Left ventricle myocardium superior (tissue), 1 donor: ENCODE data around the gene EHBP1. TPM values are rescaled to one million over a fixed set of nuclear protein-coding genes. Genes with fewer than 3 reads are reported as not detected.
"Not testable (repeated sequence)": the region's sequence is repeated elsewhere in the genome, so short reads cannot be mapped to it uniquely, and the experiment has no call there.

Source experiments
- ATAC-seq: fragments of 200-7000 bp; cut with Tn5 transposase; one replicate; pipeline ENCODE4 v1.9.1; 2020; ENCODE audit warnings: mild to moderate bottlenecking, moderate library complexity
- DNase-seq: peaks from one replicate; pipeline ENCODE4 v3.0.0-alpha.2; 2020
- intact Hi-C: fragments of 100-400 bp; cut with micrococcal nuclease; formaldehyde crosslinking; loops from one replicate; pipeline ENCODE4 v1.11.0; 2022
- total RNA-seq: library from RNA; stranded (reverse); fragmentation: NEBNext Ultra II Directional; extraction: Animal tissue kit (Norgen Biotek cat#: 25700); gene quantifications from one replicate; pipeline ENCODE4 v1.2.1, GENCODE V29; 2021
- donor health status: DM: no; HTN: yes; CAD: no; lungs with severe emphysema.

EHBP1 gene
- total RNA-seq, 1 donor from 2014 or later, result 21.8 TPM

DNA sequence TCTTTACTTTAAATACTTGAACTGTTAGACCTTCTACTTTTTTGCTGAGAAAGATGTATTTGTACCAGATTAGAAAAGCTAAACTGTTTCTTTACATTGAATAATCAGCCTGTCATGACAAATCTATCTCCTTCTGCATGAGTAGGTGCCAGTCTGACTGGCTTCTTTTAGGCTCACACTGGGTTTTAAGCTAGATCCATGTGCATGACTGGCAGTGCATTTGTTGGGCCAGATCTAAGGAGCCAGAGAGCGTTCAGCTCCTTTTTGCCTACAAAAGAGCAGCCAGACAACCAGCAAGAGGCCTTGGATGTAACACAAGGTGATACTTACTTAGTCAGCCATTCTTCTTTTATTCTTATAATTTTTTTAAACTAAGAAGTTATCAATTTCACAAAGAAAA, 263.2 kb downstream of the EHBP1 start:
- ATAC-seq (no peak), DNase-seq (no peak)
- intact Hi-C loops, result no loop called here

DNA sequence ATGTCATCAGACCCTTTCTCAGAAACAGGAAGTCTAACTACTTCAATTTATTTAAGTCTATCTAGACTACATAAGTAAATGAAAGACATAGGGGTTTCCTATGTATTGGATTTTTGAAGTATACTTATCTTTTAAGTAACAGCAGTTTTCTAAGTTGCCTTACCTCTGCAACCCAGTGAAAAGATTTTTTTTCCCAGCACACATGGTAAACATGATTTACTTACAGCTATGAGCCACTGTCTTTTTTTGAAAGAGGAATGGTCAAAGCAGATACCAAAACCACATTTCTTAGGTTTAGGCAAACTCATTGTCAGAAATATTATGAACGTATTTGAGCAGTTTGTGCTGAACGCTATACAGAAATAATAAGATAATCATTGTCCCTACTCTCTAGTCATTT, 266.4 kb downstream of the EHBP1 start:
- DNase-seq (no peak), ATAC-seq (no peak)
- intact Hi-C loops, result no loop called here

GRCh38 chr2:62972601-62973000, 267.1 kb downstream of the EHBP1 start:
- no peak for DNase-seq
- no peak for ATAC-seq
- intact Hi-C loops, result no loop called here

GRCh38 chr2:62974999-62975398, 269.5 kb downstream of the EHBP1 start:
- DNase-seq (no peak), ATAC-seq (no peak)
- intact Hi-C loops, result no loop called here

DNA sequence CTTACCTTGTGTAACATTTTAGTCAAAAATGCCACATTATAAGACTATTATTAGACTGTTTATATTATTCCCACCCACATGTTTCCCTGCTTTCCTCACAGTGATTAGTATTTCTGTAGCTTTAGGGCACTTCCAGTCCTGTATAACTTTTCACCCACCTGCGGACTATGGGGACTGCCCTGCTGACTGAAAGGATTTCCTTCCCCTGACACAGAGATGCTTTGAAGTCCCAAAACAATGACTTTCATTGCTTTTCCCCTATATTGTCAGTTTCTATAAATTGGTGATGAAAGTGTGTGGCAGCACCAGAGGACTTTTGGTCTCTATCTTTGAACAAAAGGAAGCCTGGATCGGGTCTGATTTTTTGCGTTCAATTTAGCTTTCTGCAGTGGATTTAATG, 286.1 kb downstream of the EHBP1 start:
- DNase-seq (no peak), ATAC-seq (no peak)
- intact Hi-C loops, result no loop called here

DNA sequence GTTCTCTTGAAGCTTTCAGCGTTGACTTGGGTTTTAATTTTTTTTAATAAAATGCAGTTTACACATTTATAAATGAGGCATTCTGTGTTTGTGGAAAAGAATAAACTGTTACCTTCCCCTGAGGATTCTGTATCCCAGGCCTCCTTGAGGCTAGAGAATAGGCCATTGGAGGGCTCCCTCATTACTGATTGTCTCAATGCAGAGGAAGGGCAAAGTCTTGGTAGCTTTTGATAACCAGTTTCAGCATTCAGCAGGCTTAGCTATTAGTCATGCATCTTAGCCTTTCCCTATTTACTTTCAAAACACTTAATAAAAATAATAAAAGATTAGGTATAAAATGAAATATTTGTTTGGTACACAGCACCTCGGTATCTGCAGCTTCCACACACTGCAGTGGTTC, 287.0 kb downstream of the EHBP1 start:
- no peak for DNase-seq
- no peak for ATAC-seq
- intact Hi-C loops, result no loop called here

DNA sequence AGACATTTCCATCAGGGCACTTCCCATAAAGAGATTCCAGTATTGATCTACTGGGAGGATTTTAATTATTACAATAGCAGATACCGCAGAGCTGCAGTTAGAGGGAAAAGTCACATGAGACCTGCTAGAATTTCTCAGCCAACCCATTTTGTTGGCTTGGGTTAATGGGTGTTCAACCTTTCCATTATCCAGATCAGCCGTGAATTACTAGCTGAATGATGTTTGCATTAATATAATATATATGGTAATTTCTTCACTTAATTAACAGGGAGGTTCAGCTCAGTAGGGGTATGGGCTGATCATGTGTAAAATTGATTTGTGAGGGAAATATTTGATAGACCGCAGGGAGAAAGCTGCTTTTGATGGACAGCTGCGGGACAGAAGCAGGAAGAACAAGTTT, 288.7 kb downstream of the EHBP1 start:
- ATAC-seq (no peak), DNase-seq (no peak)
- intact Hi-C loops, result no loop called here

- no peak for ATAC-seq
- DNase-seq, result no peak
- intact Hi-C loops, result no loop called here
These were observed 291.1 kb downstream of the EHBP1 start for GRCh38 chr2:62996534-62997186.

GRCh38 chr2:62998949-62999348, 293.4 kb downstream of the EHBP1 start:
- ATAC-seq (no peak), DNase-seq (no peak)
- intact Hi-C loops, result no loop called here

- intact Hi-C loops, result no loop called here
- DNase-seq (peak; percentile 63), ATAC-seq (peak; percentile 89)
These were observed 294.4 kb downstream of the EHBP1 start for GRCh38 chr2:62999905-63000304.

DNA sequence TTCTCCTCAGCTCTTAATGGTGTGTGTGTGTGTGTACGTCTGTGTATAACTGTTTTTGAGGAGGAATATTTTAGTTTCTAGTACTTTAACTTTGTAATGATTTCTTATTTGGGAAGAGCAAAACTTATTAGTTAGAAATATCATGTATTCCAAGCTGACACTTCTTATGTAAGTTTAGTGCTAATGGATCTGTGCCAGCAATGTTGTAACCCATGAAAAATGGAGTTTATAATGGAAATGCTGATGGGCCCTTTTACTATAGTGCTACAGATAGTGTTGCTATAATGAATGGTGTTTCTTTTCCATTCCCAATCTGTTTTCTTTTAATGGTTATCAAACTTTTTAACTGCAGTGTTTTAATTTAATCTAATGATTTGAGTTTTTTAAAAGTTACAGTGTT, 295.3 kb downstream of the EHBP1 start:
- intact Hi-C loops, result no loop called here
- DNase-seq, result no peak
- no peak for ATAC-seq

DNA sequence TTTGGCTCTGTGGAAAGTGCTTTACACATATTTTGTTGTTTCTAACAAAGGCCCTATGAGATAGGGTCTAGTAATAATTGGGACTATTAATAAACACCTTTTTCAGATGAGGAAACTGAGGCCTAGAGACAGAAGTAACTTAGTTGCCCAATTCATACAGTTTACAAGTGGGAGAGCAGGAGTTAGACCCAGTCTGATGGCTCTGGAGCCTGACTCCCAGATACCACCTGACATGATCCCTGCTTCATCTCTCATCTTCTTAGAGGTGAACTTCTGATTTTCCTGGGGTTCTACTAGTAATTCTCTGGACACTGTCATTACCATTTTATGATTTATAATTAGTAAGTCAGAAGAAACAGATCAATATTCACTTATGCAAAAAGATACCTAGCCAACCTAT, 296.1 kb downstream of the EHBP1 start:
- ATAC-seq (no peak), DNase-seq (no peak)
- intact Hi-C loops, result no loop called here

DNA sequence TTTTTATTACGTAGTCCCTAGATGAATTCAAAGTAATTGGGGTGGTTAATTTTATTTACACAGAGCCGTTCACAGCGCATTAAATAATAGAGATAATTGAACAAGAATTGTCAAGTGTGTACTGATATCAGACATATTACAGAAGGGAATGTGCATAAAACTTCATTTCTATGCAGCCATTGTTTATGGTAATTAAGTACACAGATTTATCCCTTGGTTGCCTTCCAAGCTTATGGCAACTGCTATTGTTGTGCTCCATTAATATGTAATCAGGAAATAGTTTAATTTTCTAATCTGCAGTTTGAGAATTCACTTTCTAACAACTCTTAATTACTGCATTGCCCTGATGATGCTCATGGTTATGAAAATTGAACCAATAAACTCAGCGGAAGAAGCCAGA, 297.8 kb downstream of the EHBP1 start:
- DNase-seq (no peak), ATAC-seq (no peak)
- intact Hi-C loops, result no loop called here

DNA sequence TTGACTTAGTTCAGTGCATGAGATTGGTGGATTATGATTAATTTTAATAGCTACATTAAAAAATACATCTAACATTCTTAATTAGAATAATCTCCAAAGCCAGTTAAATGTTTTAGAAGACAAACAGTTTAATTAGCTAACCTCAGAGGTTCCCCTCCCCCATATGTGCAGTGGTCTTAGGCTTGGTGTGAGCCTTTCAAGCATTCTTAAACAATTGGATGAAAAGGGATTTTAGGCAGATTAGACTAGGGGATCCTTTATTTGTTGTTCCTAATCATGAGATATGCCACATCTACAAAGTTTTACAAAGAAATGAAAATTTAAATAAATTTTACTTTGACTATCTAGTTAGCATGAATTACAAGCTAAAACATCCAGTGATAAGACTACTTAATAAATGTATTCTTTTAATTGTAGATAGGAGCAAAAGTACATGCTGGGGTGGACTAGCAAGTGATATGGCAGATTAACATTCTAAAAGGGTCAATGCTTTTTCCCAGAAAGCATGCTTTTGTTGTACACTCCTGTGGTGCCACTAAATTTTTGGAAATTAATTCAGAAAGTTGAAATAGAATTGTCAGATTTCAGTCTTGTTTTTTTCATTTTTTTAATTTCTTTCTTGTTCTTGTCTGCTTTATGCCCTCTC, 302.4 kb downstream of the EHBP1 start:
- ATAC-seq (no peak), DNase-seq (no peak)
- intact Hi-C loops, result no loop called here

DNA sequence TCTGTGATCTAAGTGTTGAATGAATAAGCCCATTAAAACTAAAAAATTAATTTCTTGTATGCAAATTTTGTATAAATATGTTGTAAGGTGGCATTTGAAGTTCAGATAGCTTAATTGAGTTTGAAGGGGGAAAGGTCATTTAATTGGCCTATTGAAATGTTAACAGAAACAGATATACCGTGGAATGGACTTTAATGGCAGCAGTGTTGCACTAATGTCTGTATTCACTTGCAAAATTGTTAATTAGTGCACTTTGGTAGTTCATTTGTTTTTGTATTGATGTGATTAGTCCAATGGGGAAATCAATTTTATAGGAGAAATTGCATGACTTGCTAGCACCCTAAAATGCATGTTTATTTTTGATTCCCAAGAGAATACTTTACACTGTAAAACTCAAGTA, 303.3 kb downstream of the EHBP1 start:
- no peak for ATAC-seq
- DNase-seq, result no peak
- intact Hi-C loops, result no loop called here

GRCh38 chr2:63009490-63009889, 304.0 kb downstream of the EHBP1 start:
- ATAC-seq, result no peak
- intact Hi-C loops, result no loop called here
- DNase-seq, result no peak

- no peak for ATAC-seq
- intact Hi-C loops, result no loop called here
These were observed 307.0 kb downstream of the EHBP1 start for GRCh38 chr2:63012541-63012940.

DNA sequence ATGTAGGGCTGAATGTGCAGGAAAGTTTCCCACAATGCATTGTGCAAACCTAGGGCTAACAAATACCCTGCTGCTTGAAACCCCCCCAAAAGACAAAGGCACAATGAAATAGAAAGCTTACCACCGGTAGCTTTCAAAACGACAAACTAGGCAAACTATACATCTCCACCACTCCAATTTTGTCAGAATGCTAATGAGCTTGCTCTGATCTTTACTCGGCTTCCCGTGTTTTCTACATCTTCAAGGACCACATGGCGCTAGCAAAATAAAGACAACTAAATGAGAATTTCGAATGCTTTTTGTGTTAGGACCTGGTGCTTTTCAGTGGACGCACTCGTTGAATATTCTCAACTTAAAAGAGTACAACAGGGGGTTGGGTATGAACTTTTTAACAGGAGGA, 307.9 kb downstream of the EHBP1 start:
- DNase-seq (no peak), ATAC-seq (no peak)
- intact Hi-C loops, result no loop called here

More at GRCh38 chr2:63012541-63012940, 307.0 kb downstream of the EHBP1 start:
- no peak for DNase-seq

DNA sequence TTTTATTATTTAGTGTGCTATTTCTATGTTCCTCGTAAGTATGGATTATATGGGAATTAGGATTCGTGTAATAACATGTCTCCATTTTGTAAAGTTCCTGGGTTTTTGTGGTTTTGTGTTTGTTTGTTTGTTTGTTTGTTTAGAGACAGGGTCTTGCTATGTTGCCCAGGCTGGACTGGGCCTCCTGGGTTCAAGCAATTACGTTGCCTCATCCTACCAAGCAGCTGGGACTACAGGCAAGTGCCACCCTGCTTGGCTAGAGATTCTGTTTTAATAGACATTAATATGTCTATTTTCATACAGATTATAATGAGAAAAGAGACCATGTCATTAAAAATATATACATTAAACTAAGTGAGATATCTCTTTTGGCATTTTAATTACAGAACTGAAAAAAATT, 309.9 kb downstream of the EHBP1 start:
- ATAC-seq (no peak), DNase-seq (no peak)
- intact Hi-C loops, result no loop called here

DNA sequence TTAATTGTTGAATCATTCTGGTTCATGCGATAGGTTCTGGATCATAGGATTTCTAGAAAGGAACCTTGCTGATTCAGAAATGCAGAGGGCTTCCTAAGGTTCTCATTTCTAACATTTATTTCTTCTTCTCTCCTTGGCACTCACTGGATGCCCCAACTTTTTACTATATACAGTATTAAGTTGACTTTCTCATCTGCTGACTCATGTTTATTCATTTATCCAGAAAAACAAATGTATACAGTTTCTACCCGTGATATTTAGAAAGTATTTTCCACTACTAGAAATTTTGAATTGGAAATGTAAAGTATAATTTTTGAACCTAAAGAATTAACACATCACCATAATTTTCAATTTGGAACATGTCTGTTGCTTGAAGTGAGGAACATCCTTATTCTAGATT, 312.9 kb downstream of the EHBP1 start:
- ATAC-seq (no peak), DNase-seq (no peak)
- intact Hi-C loops, result no loop called here

DNA sequence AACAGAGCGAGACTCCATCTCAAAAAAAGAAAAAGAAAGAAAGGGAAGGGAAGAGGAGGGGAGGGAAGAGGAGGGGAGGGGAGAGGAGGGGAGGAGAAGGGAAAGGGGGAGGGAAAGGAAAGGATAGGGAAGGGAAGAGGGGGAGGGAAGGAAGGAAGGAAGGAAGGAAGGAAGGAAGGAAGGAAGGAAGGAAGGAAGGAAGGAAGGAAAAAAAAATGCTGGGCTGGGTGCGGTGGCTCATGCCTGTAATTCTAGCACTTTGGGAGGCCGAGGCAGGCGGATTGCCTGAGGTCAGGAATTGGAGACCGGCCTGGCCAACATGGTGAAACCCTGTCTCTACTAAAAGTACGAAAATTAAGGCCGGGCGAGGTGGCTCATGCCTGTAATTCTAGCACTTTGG, 314.2 kb downstream of the EHBP1 start:
- intact Hi-C loops, ATAC-seq, DNase-seq: not testable (repeated sequence)
